GM23338 (cell line): ENCODE results near the gene LRRC4B. TPM values are rescaled to one million over a fixed set of nuclear protein-coding genes. Genes with fewer than 3 reads are reported as not detected.

Source experiments
- ATAC-seq: fragments of 200-7000 bp; cut with Tn5 transposase; 3 replicates; pipeline ENCODE4 v1.9.1; 2020
- DNase-seq: peaks from one replicate; pipeline ENCODE4 v3.0.0-alpha.2; 2015; ENCODE audit warnings: low spot score
- H2AFZ ChIP-seq: fragments of 200-600 bp; sonication (generic); 2 replicates; pipeline ENCODE4 v1.8.0; 2016; ENCODE audit warnings: antibody characterized with exemption, mild to moderate bottlenecking, moderate library complexity
- H3F3A ChIP-seq: fragments of 200-600 bp; sonication (generic); replicated peaks from 2 replicates; pipeline ENCODE4 v1.8.0; 2017; ENCODE audit warnings: antibody characterized with exemption, mixed run types, low read depth
- H3K27ac ChIP-seq: fragments of 200-600 bp; sonication (generic); 2 replicates; pipeline ENCODE4 v1.6.1; 2016; ENCODE audit warnings: low read depth
- H3K27me3 ChIP-seq: fragments of 200-600 bp; sonication (generic); 2 replicates; pipeline ENCODE4 v1.8.0; 2016; ENCODE audit warnings: mild to moderate bottlenecking, mixed run types, moderate library complexity; ENCODE audit not compliant: insufficient read depth
- H3K36me3 ChIP-seq: fragments of 200-600 bp; sonication (generic); 2 replicates; pipeline ENCODE4 v1.8.0; 2016; ENCODE audit warnings: mild to moderate bottlenecking; ENCODE audit not compliant: insufficient read depth
- H3K4me1 ChIP-seq: fragments of 200-600 bp; sonication (generic); 2 replicates; pipeline ENCODE4 v1.8.0; 2016; ENCODE audit warnings: mild to moderate bottlenecking, moderate library complexity; ENCODE audit not compliant: insufficient read depth
- H3K4me2 ChIP-seq: fragments of 200-600 bp; sonication (generic); 2 replicates; pipeline ENCODE4 v1.7.1; 2017; ENCODE audit warnings: mixed run types
- H3K4me3 ChIP-seq: fragments of 200-600 bp; sonication (generic); 2 replicates; pipeline ENCODE4 v1.6.1; 2016; ENCODE audit warnings: mixed run types
- H3K79me2 ChIP-seq: fragments of 200-600 bp; sonication (generic); replicated peaks from 2 replicates; pipeline ENCODE4 v1.8.0; 2017; ENCODE audit warnings: mild to moderate bottlenecking; ENCODE audit not compliant: insufficient read depth
- H3K9me2 ChIP-seq: fragments of 200-600 bp; sonication (generic); 2 replicates; pipeline ENCODE4 v1.8.0; 2017; ENCODE audit not compliant: insufficient read depth
- H4K20me1 ChIP-seq: fragments of 200-600 bp; sonication (generic); replicated peaks from 2 replicates; pipeline ENCODE4 v1.8.0; 2017; ENCODE audit warnings: mild to moderate bottlenecking; ENCODE audit not compliant: insufficient read depth
- H3K27ac Mint-ChIP-seq: 2 replicates; pipeline ENCODE4 v1.8.0; 2020; ENCODE audit warnings: inconsistent platforms, mild to moderate bottlenecking, moderate library complexity, mixed read lengths
- H3K27me3 Mint-ChIP-seq: 3 replicates; pipeline ENCODE4 v1.8.0; 2022; ENCODE audit warnings: low read depth, mild to moderate bottlenecking, moderate library complexity, mixed read lengths, inconsistent platforms; ENCODE audit not compliant: insufficient read depth, poor library complexity
- H3K36me3 Mint-ChIP-seq: 3 replicates; pipeline ENCODE4 v1.8.0; 2021; ENCODE audit warnings: low read depth, mild to moderate bottlenecking, inconsistent platforms, moderate library complexity, mixed read lengths
- H3K4me1 Mint-ChIP-seq: 3 replicates; pipeline ENCODE4 v1.8.0; 2020; ENCODE audit warnings: mild to moderate bottlenecking, inconsistent platforms, mixed read lengths
- H3K4me3 Mint-ChIP-seq: 3 replicates; pipeline ENCODE4 v1.8.0; 2021; ENCODE audit warnings: moderate library complexity, mild to moderate bottlenecking, inconsistent platforms, mixed read lengths
- H3K9me3 Mint-ChIP-seq: 3 replicates; pipeline ENCODE4 v1.8.0; 2020; ENCODE audit warnings: moderate library complexity, mild to moderate bottlenecking, inconsistent platforms, mixed read lengths
- CREB1 ChIP-seq: fragments of 250-450 bp; sonication (Bioruptor Pico); IDR thresholded peaks from 2 replicates; pipeline ENCODE4 v1.5.0; 2020; ENCODE audit warnings: low read depth, mild to moderate bottlenecking, moderate library complexity
- EZH2 ChIP-seq: fragments of 200-600 bp; sonication (generic); IDR thresholded peaks from one replicate; pipeline ENCODE4 v1.8.0; 2017; ENCODE audit warnings: antibody characterized with exemption, mild to moderate bottlenecking, low read depth; ENCODE audit not compliant: unreplicated experiment
- NANOG ChIP-seq: IDR thresholded peaks from 2 replicates; pipeline ENCODE4 v1.6.1; 2016; ENCODE audit warnings: antibody characterized with exemption, borderline replicate concordance
- ZNF114 ChIP-seq: fragments of 250-450 bp; sonication (Bioruptor Pico); IDR thresholded peaks from 2 replicates; pipeline ENCODE4 v1.5.0; 2020; ENCODE audit warnings: mild to moderate bottlenecking, moderate library complexity
- ZNF331 ChIP-seq: fragments of 250-450 bp; sonication (Bioruptor Pico); IDR thresholded peaks from 2 replicates; pipeline ENCODE4 v1.5.0; 2020; ENCODE audit warnings: low read depth, mild to moderate bottlenecking, moderate library complexity
- ZNF462 ChIP-seq: fragments of 250-450 bp; sonication (Bioruptor Pico); IDR thresholded peaks from 2 replicates; pipeline ENCODE4 v1.5.0; 2020; ENCODE audit warnings: mild to moderate bottlenecking, moderate library complexity
- polyA plus RNA-seq: library from polyadenylated mRNA; unstranded; fragments of >200 nt; fragmentation: Nextera tagmentation; extraction: Ambion mirVana; gene quantifications from 2 replicates; pipeline ENCODE4 v1.2.1, GENCODE V29; 2016
- total RNA-seq: library from RNA; depleted of rRNA; stranded (reverse); fragments of >200 nt; shearing (Covaris generic); gene quantifications from 2 replicates; pipeline ENCODE4 v1.2.3, GENCODE V29; 2014
- TF ChIP-seq, protein P1 (sequence below), 2 experiments: fragments of 200-600 bp in 1 of 2; sonication (generic) in 1 of 2; conservative IDR thresholded peaks; 2 replicates each; pipeline versions ENCODE4 v1.5.1 to v1.6.1; 2016 to 2017; ENCODE audit warnings: antibody characterized with exemption in 2 of 2, low read depth in 2 of 2, mild to moderate bottlenecking in 2 of 2, moderate library complexity in 1 of 2

Gene LRRC4B
- total and polyA plus RNA-seq, 2 experiments from 2014 or later: 2.0 to 13.2 TPM

GRCh38 chr19:50509366-50509765, 58.9 kb downstream of the LRRC4B start:
- no peak overlapping the region for H3K4me3 ChIP-seq
- H3K36me3 ChIP-seq: no peaks in the 10 kb centered on the region
- ATAC-seq: no peak
- no peak for DNase-seq
- no peak overlapping the region for H3K27ac ChIP-seq
- no peak overlapping the region for H3K4me2 ChIP-seq
- no peaks in the 10 kb centered on the region for H3K4me1 Mint-ChIP-seq
- peaks cover 95% of the 10 kb centered on the region for H3K9me3 Mint-ChIP-seq
- H2AFZ ChIP-seq: no peak overlapping the region
- H3K36me3 Mint-ChIP-seq: peaks cover 39% of the 10 kb centered on the region
- no peaks in the 10 kb centered on the region for H3K9me2 ChIP-seq
- H3K4me1 ChIP-seq: peaks cover 4% of the 10 kb centered on the region; the same call in 1 of the 2 replicates
- TF ChIP-seq ZNF462 (CRISPR knock-in tag) (no peak), NANOG (no peak), CREB1 (CRISPR knock-in tag) (no peak), ZNF114 (CRISPR knock-in tag) (no peak), ZNF331 (CRISPR knock-in tag) (no peak), EZH2 (no peak)
- TF ChIP-seq, protein P1, sequence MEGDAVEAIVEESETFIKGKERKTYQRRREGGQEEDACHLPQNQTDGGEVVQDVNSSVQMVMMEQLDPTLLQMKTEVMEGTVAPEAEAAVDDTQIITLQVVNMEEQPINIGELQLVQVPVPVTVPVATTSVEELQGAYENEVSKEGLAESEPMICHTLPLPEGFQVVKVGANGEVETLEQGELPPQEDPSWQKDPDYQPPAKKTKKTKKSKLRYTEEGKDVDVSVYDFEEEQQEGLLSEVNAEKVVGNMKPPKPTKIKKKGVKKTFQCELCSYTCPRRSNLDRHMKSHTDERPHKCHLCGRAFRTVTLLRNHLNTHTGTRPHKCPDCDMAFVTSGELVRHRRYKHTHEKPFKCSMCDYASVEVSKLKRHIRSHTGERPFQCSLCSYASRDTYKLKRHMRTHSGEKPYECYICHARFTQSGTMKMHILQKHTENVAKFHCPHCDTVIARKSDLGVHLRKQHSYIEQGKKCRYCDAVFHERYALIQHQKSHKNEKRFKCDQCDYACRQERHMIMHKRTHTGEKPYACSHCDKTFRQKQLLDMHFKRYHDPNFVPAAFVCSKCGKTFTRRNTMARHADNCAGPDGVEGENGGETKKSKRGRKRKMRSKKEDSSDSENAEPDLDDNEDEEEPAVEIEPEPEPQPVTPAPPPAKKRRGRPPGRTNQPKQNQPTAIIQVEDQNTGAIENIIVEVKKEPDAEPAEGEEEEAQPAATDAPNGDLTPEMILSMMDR (conservative IDR thresholded peaks at IDR 0.05; ENCODE audit: low read depth in 2 of 2): no peak
- H3K27me3 ChIP-seq: peaks cover 19% of the 10 kb centered on the region
- no peaks in the 10 kb centered on the region for H3F3A ChIP-seq
- H4K20me1 ChIP-seq: no peaks in the 10 kb centered on the region; the same call in 1 of the 2 replicates
- H3K4me3 Mint-ChIP-seq: no peak overlapping the region
- H3K27ac Mint-ChIP-seq: no peak overlapping the region
- H3K27me3 Mint-ChIP-seq: peaks cover 12% of the 10 kb centered on the region
- H3K79me2 ChIP-seq: no peaks in the 10 kb centered on the region
